ENCODE data around the gene TMSB4X.

- TF ChIP-seq, protein P1, sequence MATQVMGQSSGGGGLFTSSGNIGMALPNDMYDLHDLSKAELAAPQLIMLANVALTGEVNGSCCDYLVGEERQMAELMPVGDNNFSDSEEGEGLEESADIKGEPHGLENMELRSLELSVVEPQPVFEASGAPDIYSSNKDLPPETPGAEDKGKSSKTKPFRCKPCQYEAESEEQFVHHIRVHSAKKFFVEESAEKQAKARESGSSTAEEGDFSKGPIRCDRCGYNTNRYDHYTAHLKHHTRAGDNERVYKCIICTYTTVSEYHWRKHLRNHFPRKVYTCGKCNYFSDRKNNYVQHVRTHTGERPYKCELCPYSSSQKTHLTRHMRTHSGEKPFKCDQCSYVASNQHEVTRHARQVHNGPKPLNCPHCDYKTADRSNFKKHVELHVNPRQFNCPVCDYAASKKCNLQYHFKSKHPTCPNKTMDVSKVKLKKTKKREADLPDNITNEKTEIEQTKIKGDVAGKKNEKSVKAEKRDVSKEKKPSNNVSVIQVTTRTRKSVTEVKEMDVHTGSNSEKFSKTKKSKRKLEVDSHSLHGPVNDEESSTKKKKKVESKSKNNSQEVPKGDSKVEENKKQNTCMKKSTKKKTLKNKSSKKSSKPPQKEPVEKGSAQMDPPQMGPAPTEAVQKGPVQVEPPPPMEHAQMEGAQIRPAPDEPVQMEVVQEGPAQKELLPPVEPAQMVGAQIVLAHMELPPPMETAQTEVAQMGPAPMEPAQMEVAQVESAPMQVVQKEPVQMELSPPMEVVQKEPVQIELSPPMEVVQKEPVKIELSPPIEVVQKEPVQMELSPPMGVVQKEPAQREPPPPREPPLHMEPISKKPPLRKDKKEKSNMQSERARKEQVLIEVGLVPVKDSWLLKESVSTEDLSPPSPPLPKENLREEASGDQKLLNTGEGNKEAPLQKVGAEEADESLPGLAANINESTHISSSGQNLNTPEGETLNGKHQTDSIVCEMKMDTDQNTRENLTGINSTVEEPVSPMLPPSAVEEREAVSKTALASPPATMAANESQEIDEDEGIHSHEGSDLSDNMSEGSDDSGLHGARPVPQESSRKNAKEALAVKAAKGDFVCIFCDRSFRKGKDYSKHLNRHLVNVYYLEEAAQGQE (IDR thresholded peaks at IDR 0.05; ENCODE audit: insufficient replicate concordance, low read depth), result no peak
- TF ChIP-seq, protein P2, sequence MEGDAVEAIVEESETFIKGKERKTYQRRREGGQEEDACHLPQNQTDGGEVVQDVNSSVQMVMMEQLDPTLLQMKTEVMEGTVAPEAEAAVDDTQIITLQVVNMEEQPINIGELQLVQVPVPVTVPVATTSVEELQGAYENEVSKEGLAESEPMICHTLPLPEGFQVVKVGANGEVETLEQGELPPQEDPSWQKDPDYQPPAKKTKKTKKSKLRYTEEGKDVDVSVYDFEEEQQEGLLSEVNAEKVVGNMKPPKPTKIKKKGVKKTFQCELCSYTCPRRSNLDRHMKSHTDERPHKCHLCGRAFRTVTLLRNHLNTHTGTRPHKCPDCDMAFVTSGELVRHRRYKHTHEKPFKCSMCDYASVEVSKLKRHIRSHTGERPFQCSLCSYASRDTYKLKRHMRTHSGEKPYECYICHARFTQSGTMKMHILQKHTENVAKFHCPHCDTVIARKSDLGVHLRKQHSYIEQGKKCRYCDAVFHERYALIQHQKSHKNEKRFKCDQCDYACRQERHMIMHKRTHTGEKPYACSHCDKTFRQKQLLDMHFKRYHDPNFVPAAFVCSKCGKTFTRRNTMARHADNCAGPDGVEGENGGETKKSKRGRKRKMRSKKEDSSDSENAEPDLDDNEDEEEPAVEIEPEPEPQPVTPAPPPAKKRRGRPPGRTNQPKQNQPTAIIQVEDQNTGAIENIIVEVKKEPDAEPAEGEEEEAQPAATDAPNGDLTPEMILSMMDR (IDR thresholded peaks at IDR 0.05; ENCODE audit: insufficient read depth, low read length), result no peak
- TF ChIP-seq POLR2AphosphoS5 (IDR thresholded peaks at IDR 0.05; ENCODE audit: low read depth) (no peak), GABPA (IDR thresholded peaks at IDR 0.05; ENCODE audit: low read depth) (no peak)
Measured at GRCh38 chrX:12975670-12975965, 708 bp downstream of the TMSB4X start.
